Measurements from ENCODE around the gene ZBTB4. TPM values are rescaled to one million over a fixed set of nuclear protein-coding genes. Genes with fewer than 3 reads are reported as not detected.

The ZBTB4 gene
- total and polyA plus RNA-seq, 9 of the 15 experiments (the other 6 are each of a cell fraction or from before 2014, with no cell fraction given), result 0.92 to 6.9 (median 3.3) TPM

- TF ChIP-seq NFE2L1 (tag; IDR thresholded peaks at IDR 0.05; ENCODE audit: borderline replicate concordance, low read depth) (no peak), FUS (optimal IDR thresholded peaks at IDR 0.05; ENCODE audit: low read depth, low read length) (no peak), MEIS2 (IDR thresholded peaks at IDR 0.05; ENCODE audit: partially characterized antibody) (peak; percentile 87), ELF1 (tag; IDR thresholded peaks at IDR 0.05) (peak; percentile 3), TEAD4 (IDR thresholded peaks at IDR 0.05; ENCODE audit: low read length) (peak; percentile 21; the same call in 1 of the 2 replicates), TEAD4 (CRISPR knock-in tag; IDR thresholded peaks at IDR 0.05; ENCODE audit: borderline replicate concordance) (no peak), EHMT2 (IDR thresholded peaks at IDR 0.05) (no peak), PML (IDR thresholded peaks at IDR 0.05; ENCODE audit: low read length) (peak; percentile 96), ELF4 (CRISPR knock-in tag; IDR thresholded peaks at IDR 0.05) (peak; percentile 83), ZNF507 (tag; conservative IDR thresholded peaks at IDR 0.05) (no peak), NBN (IDR thresholded peaks at IDR 0.05; ENCODE audit: low read depth) (peak; percentile 86; the same call in 1 of the 2 replicates)
These were observed 4.9 kb upstream of the ZBTB4 start, which contains the start of gene POLR2A (continued) for GRCh38 chr17:7484067-7484918.
